ENCODE data around the gene CES2.

Gene CES2

GRCh38 chr16:66902648-66903543, 32.4 kb upstream of the CES2 start:
- no peak for DNase-seq (ENCODE audit: low spot score)

- no peak for DNase-seq (ENCODE audit: low spot score)
Observed at GRCh38 chr16:66903544-66904427, 31.5 kb upstream of the CES2 start.

- DNase-seq (ENCODE audit: low spot score) = no peak
Observed at GRCh38 chr16:66904428-66904845, 30.9 kb upstream of the CES2 start.

- no peak for DNase-seq (ENCODE audit: low spot score)
Observed at GRCh38 chr16:66904846-66905632, 30.3 kb upstream of the CES2 start.

- no peak for DNase-seq (ENCODE audit: low spot score)
Observed at GRCh38 chr16:66905633-66906539, 29.4 kb upstream of the CES2 start.

- DNase-seq (ENCODE audit: low spot score) = no peak
Observed at GRCh38 chr16:66906916-66907836, 28.1 kb upstream of the CES2 start.

GRCh38 chr16:66908116-66908515, 27.2 kb upstream of the CES2 start:
- DNase-seq (ENCODE audit: low spot score) = no peak

GRCh38 chr16:66908762-66909559, 26.4 kb upstream of the CES2 start:
- no peak for DNase-seq (ENCODE audit: low spot score)

- no peak for DNase-seq (ENCODE audit: low spot score)
Observed at GRCh38 chr16:66910175-66910940, 25.0 kb upstream of the CES2 start.

GRCh38 chr16:66911112-66911511, 24.2 kb upstream of the CES2 start:
- DNase-seq (ENCODE audit: low spot score) = no peak

GRCh38 chr16:66911801-66912200, 23.5 kb upstream of the CES2 start:
- no peak for DNase-seq (ENCODE audit: low spot score)

- DNase-seq (ENCODE audit: low spot score) = no peak
Observed at GRCh38 chr16:66913081-66913480, 22.2 kb upstream of the CES2 start.

- DNase-seq (ENCODE audit: low spot score) = no peak
Observed at GRCh38 chr16:66913711-66914110, 21.6 kb upstream of the CES2 start.

GRCh38 chr16:66914541-66914940, 20.8 kb upstream of the CES2 start:
- DNase-seq (ENCODE audit: low spot score) = no peak

- DNase-seq (ENCODE audit: low spot score) = no peak
Observed at GRCh38 chr16:66915041-66915440, 20.3 kb upstream of the CES2 start.

- DNase-seq (ENCODE audit: low spot score) = no peak
Observed at GRCh38 chr16:66916518-66916917, 18.8 kb upstream of the CES2 start.

- DNase-seq (ENCODE audit: low spot score) = no peak
Observed at GRCh38 chr16:66917741-66918140, 17.6 kb upstream of the CES2 start.

GRCh38 chr16:66918355-66918754, 17.0 kb upstream of the CES2 start:
- no peak for DNase-seq (ENCODE audit: low spot score)
